BE2C (cell line): ENCODE data around the gene ZFP3.
"Not testable (repeated sequence)": the region's sequence is repeated elsewhere in the genome, so short reads cannot be mapped to it uniquely, and the experiment has no call there.

ENCODE experiments used
- DNase-seq: peaks from one replicate; pipeline ENCODE4 v3.0.0-alpha.2; 2020
- H3K27me3 ChIP-seq: fragments of 250-450 bp; sonication (Bioruptor Pico); 2 replicates; pipeline ENCODE4 v1.5.1; 2020; ENCODE audit warnings: mild to moderate bottlenecking
- H3K36me3 ChIP-seq: fragments of 250-450 bp; sonication (Bioruptor Pico); 2 replicates; pipeline ENCODE4 v1.5.1; 2020; ENCODE audit warnings: mild to moderate bottlenecking
- H3K4me1 ChIP-seq: fragments of 250-450 bp; sonication (Bioruptor Pico); 2 replicates; pipeline ENCODE4 v1.5.1; 2020
- H3K4me3 ChIP-seq: 2 replicates; pipeline ENCODE4 v1.5.1; 2011; ENCODE audit warnings: low read depth, low read length
- H3K9me3 ChIP-seq: fragments of 250-450 bp; sonication (Bioruptor Pico); 2 replicates; pipeline ENCODE4 v1.5.1; 2020
- TF ChIP-seq, protein P1 (sequence below): IDR thresholded peaks from 2 replicates; pipeline ENCODE4 v1.5.1; 2012; ENCODE audit warnings: mild to moderate bottlenecking, low read depth, low read length

Gene ZFP3

GRCh38 chr17:5135726-5136579, 57.7 kb downstream of the ZFP3 start:
- H3K4me1 ChIP-seq = no peaks in the 10 kb centered on the region
- no peaks in the 10 kb centered on the region for H3K36me3 ChIP-seq
- DNase-seq = no peak
- no peaks in the 10 kb centered on the region for H3K9me3 ChIP-seq
- TF ChIP-seq, protein P1, sequence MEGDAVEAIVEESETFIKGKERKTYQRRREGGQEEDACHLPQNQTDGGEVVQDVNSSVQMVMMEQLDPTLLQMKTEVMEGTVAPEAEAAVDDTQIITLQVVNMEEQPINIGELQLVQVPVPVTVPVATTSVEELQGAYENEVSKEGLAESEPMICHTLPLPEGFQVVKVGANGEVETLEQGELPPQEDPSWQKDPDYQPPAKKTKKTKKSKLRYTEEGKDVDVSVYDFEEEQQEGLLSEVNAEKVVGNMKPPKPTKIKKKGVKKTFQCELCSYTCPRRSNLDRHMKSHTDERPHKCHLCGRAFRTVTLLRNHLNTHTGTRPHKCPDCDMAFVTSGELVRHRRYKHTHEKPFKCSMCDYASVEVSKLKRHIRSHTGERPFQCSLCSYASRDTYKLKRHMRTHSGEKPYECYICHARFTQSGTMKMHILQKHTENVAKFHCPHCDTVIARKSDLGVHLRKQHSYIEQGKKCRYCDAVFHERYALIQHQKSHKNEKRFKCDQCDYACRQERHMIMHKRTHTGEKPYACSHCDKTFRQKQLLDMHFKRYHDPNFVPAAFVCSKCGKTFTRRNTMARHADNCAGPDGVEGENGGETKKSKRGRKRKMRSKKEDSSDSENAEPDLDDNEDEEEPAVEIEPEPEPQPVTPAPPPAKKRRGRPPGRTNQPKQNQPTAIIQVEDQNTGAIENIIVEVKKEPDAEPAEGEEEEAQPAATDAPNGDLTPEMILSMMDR = no peak
- H3K27me3 ChIP-seq = no peaks in the 10 kb centered on the region
- no peak overlapping the region for H3K4me3 ChIP-seq

GRCh38 chr17:5136580-5137412, 58.5 kb downstream of the ZFP3 start:
- not testable (repeated sequence) for DNase-seq

DNA sequence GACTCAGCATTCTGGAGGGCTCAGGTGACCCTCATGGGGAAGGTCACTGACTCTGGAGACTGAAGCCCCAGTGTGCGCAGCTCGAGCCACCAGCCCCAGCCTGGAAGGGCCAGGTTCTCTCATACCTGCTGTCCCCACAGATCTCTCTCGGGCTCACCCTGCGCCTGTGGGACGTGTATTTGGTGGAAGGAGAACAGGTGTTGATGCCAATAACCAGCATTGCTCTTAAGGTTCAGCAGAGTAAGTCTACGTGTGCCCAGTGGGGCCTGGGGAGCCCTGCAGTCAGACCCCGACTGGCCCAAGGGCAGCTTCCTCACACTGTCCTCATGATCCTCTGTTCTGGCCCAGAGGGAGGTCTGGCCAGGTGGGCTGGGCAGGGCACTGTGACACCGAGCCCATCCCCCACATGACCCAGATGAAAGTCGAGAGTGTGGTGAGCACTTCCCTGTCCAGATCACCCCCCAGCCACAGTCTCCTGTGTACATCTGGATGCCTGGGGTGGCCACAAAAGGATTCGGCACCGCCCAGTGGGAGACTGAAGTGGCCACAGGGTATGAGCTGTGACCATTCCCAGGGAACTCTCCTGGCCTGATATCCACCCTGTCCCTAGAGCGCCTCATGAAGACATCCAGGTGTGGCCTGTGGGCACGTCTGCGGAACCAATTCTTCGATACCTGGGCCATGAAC, 59.4 kb downstream of the ZFP3 start:
- not testable (repeated sequence) for DNase-seq, H3K36me3 ChIP-seq

More at GRCh38 chr17:5136580-5137412, 58.5 kb downstream of the ZFP3 start:
- not testable (repeated sequence) for H3K4me3 ChIP-seq, H3K36me3 ChIP-seq, H3K9me3 ChIP-seq, H3K4me1 ChIP-seq, H3K27me3 ChIP-seq

GRCh38 chr17:5138198-5138544, 59.9 kb downstream of the ZFP3 start:
- H3K9me3 ChIP-seq, DNase-seq, H3K4me3 ChIP-seq, H3K36me3 ChIP-seq, H3K4me1 ChIP-seq, H3K27me3 ChIP-seq: not testable (repeated sequence)

More for the DNA sequence above, 59.4 kb downstream of the ZFP3 start:
- H3K4me1 ChIP-seq, H3K4me3 ChIP-seq, H3K9me3 ChIP-seq, H3K27me3 ChIP-seq: not testable (repeated sequence)

- no peaks in the 10 kb centered on the region for H3K9me3 ChIP-seq
- no peaks in the 10 kb centered on the region for H3K4me1 ChIP-seq
- no peak overlapping the region for H3K4me3 ChIP-seq
- H3K27me3 ChIP-seq = no peaks in the 10 kb centered on the region
- DNase-seq = no peak
- no peaks in the 10 kb centered on the region for H3K36me3 ChIP-seq
- TF ChIP-seq, protein P1 = no peak
Measured at GRCh38 chr17:5138616-5139457, 60.6 kb downstream of the ZFP3 start.

GRCh38 chr17:5139458-5139732, 61.1 kb downstream of the ZFP3 start:
- no peak overlapping the region for H3K4me3 ChIP-seq
- no peak for DNase-seq
- H3K36me3 ChIP-seq = no peaks in the 10 kb centered on the region
- no peaks in the 10 kb centered on the region for H3K9me3 ChIP-seq
- H3K27me3 ChIP-seq = no peaks in the 10 kb centered on the region
- TF ChIP-seq, protein P1 = no peak
- H3K4me1 ChIP-seq = no peaks in the 10 kb centered on the region

DNA sequence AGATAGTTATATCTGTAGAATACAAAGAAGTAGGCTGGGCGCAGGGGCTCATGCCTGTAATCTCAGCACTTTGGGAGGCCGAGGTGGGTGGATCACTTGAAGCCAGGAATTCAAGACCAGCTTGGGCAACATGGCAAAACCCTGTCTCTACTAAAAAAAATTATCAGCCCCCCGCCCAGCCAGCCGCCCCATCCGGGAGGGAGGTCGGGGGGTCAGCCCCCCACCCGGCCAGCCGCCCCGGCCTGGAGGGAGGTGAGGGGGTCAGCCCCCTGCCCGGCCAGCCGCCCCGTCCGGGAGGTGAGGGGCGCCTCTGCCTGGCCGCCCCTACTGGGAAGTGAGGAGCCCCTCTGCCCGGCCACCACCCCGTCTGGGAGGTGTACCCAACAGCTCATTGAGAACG, 64.6 kb downstream of the ZFP3 start:
- not testable (repeated sequence) for H3K9me3 ChIP-seq, DNase-seq, H3K4me3 ChIP-seq, H3K27me3 ChIP-seq, H3K4me1 ChIP-seq, H3K36me3 ChIP-seq
